HG03378 (cell line): ENCODE measurements around the gene PACRG.

ENCODE experiments used
- ATAC-seq: cut with Tn5 transposase; IDR thresholded peaks from one replicate; pipeline ENCODE4 v1.9.1; 2021; ENCODE audit warnings: mild to moderate bottlenecking, moderate library complexity; ENCODE audit not compliant: unreplicated experiment

Gene PACRG

DNA sequence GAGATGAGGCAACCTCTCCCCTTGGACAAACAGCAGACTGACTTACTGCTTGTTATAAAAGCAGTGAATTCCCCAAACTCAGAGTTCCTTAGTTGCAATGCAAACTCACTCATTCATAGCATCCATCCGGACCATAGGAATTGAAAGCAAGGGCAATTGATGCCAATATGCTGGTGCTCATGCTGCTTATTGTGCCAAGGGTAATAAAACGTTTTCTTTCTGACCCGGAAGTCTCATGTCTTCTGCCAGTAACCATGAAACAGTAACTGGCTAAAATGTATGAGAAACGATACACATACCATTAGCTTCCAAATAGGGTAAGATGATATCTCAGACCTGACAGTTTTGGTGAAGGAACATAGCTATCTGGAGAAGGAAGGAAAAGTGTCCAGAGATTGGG lies 18.3 kb upstream of the PACRG start:
- ATAC-seq = no peak

GRCh38 chr6:162710419-162710818 lies 17.4 kb upstream of the PACRG start:
- no peak for ATAC-seq

- ATAC-seq = no peak
Measured at GRCh38 chr6:162710936-162711335, 16.8 kb upstream of the PACRG start.

- no peak for ATAC-seq
Measured at GRCh38 chr6:162711376-162711775, 16.4 kb upstream of the PACRG start.

DNA sequence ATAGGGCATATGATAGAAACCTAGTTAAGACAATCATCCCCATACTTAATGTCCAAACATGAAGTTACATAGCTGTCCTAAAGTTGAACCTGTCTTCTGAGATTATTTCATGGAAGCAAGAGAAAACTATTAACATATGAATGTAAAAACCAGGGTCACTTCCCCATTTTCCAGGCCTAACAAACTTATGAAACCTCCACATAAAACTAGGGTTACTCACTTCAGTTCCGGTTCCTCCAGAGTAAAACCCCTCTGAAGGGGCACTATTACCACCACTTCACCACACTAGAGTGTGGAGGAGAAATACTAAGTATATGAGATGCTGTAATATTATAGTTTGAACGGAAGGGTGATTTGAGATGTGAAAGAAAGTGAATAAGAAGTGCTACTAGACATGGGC lies 15.1 kb upstream of the PACRG start:
- no peak for ATAC-seq

DNA sequence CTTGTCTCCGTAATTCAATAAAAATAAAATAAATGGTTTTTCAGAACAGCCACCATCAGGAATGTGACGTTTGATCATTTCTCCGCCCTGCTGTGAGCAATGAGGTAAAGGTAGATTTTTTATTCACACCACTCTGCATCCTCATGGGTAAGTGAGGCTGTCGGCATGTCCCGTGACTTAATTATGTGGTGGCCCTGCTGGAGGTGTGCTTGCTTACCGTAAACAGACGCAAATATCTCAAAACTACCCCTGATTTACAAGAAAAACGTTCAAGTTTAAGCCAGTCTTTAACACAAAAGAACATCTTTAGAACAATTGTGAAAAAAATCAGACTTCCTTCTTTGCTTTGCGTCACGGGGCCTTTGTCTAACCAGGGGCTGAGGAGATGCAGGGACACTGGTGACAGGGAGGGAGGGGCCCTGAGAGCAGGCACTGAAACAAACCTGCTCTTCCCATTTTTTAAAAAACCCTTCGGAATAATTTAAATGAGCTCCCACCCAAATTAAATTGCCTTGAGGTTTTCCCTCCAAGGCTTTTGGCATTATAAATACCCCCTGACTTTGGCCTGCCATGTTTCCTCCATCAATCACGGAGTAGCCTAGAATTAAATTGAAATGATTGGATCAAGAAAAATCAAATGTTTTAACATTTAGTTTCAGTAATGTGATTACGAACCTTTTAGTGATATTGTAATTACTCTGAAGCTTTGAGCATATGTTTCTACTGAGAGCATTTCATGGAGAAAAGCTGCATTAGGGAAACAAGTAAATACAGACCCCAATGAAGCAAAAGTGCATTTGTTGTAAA lies 13.6 kb upstream of the PACRG start:
- ATAC-seq = no peak

DNA sequence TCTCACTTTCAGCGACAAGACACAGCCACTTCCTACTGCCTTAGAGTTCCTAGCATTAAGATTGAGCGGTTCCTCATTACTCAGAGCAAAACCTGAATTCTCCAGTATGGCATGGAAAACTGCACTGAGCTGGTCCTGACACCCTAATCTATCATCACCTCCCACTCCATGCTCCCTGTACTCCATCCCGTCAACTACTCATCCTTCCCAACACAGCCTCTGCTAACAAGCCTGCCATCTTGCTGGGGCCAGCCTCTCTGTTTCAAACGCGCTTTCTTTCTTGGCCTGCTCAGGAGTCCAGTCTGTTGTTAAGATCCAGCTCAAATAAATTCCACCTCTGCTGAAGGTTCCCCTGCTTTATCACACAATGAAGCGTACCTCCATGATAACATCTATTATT lies 12.2 kb upstream of the PACRG start:
- no peak for ATAC-seq

GRCh38 chr6:162719528-162719927 lies 8.2 kb upstream of the PACRG start:
- ATAC-seq = no peak

DNA sequence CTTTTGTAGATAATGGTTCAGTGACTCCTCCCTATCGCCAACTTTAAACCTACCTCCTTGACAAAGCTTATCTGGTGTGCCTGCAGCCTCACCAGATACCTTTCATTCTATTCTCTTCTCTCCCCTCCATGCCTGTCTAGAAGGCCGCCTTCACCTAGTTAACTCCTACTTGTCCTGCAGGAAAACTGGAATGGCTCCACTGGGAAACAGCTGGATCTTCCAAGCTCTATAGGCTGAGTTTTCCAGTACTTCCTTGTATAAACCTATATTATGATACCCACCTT lies 6.4 kb upstream of the PACRG start:
- ATAC-seq = no peak

DNA sequence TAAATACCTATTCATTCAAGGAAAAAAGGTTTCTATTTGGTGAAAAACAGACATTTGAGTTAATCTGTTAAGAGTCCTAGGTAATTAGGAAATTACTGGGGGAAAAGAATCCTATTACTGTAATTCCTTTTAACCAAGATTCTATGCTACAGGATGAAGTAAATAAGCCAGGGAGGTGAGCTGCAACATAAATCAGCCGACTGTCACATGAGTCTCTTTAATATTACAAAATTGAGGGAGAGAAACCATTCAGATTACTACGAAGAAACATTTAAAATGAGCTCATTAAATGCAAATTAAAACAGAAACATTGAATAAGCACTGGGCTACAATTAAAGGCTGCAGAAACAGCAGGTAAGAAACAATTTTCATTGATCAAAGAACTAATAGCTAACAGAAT lies 5.5 kb upstream of the PACRG start:
- no peak for ATAC-seq

GRCh38 chr6:162722633-162723032 lies 5.1 kb upstream of the PACRG start:
- ATAC-seq = no peak

GRCh38 chr6:162726947-162727321 lies 840 bp upstream of the PACRG start:
- ATAC-seq = no peak

- no peak for ATAC-seq
Measured at GRCh38 chr6:162728197-162728596, 423 bp downstream of the PACRG start.

- no peak for ATAC-seq
Measured at GRCh38 chr6:162728706-162729105, 932 bp downstream of the PACRG start.

- no peak for ATAC-seq
Measured at GRCh38 chr6:162730502-162730901, 2.7 kb downstream of the PACRG start.

DNA sequence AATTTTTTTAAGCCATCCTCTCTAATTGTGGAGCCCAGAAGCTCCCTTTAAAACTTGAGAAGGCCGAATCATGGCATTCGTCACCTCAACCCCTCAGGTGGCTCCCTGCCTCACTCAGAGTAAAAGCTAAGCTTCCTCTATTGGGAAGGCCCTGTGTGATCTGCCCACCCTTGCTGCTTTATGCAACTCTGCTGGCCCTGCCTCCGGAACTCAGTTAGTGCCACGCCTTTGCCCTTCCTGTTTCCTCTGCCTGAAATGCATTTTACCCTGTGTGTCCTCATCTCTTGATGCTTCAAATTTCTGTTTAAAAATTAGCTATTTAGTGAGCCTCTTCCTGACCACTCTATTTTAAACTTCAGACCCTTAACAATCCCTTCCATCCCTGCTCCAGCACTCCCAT lies 5.7 kb downstream of the PACRG start:
- ATAC-seq = no peak

GRCh38 chr6:162736961-162737360 lies 9.2 kb downstream of the PACRG start:
- ATAC-seq = no peak

- ATAC-seq = no peak
Measured at GRCh38 chr6:162750776-162751175, 23.0 kb downstream of the PACRG start.

GRCh38 chr6:162751211-162751859 lies 23.6 kb downstream of the PACRG start:
- no peak for ATAC-seq

- ATAC-seq = no peak
Measured at GRCh38 chr6:162753775-162754174, 26.0 kb downstream of the PACRG start.

- no peak for ATAC-seq
Measured at GRCh38 chr6:162770136-162770535, 42.4 kb downstream of the PACRG start.

DNA sequence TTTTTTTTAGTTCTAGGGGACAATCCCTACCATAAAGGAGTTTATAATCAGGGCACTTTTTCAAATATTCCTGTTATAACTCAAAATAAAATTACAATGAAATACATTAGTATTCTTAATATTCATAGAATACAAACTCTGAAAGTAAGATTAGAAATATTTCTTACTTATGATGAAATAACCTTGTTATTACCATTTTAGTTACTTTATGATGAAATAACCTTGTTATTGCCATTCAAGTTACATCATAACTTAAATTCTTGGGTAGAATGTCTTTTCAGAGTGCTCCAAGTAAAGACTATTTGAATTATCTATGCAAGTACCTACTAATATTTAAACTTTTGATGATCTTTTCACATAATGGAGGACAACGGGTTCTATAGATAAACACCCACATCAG lies 43.2 kb downstream of the PACRG start:
- no peak for ATAC-seq

DNA sequence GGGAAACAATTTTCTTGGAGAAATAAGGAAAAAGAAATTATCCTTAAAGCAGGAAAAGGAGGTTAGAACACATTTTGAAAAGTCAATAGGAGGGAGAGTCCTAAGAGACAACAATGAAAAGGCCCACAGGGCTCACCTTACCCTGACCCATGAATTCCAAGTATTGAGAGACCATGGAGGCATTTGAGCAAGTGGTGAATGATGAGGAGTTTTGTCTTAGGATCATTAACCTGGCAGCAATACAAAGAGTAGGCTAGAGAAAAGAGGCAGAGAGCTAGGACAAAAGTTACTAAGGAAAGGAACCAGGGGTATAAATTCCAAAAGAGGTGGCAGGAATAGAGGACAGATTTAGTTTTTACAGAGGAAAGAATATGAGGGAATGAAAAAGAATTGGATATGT lies 44.7 kb downstream of the PACRG start:
- ATAC-seq = no peak
